ENCODE measurements around the gene JUP. TPM values are rescaled to one million over a fixed set of nuclear protein-coding genes. Genes with fewer than 3 reads are reported as not detected.

Gene JUP
- total and polyA plus RNA-seq, 2 of the 13 experiments (the other 11 are each of a cell fraction or from before 2014, with no cell fraction given): 12.1 to 20.6 TPM

DNA sequence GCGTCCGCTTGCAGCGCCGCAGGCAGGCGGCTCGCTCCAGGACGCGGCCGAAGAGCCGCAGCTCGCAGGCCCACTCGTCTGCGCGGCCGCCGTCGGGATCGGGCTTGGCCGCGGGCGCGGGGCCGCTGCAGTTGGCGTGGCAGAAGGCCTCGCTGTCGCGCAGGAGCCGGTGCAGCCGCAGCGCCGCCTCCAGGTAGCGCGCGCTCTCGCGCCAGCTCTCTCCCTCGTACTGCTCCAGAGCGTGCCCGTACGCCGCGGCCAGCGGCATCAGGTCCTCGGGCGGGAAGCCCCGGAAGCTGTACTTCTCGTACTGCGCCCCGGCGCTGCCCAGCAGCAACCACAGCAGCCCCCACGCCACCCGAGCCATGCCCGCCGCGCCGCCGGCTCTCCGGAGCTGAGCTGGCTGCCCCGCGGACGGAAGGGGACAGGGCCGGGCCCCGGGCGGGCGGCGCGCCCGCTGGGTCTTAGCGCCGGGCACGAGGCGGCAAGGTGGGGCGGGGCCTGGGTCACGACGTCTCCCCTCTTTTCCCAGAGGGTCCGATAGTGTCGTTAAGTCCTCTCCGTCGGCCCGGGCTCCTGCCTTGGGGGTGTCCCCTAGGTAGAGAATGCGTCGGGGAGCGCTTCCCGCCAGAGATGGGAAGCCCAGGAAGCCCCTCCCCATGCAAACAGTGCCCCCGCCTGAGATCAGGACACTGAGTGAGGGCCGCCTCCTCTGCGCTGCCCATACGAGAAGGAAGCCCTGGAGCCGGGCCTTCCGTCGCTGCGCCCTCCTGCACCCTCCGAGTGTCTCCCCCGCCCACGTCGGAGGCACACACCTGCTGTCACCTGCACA lies 25.3 kb upstream of the JUP start, which contains the start of gene P3H4 (continued):
- TF ChIP-seq, protein P1, sequence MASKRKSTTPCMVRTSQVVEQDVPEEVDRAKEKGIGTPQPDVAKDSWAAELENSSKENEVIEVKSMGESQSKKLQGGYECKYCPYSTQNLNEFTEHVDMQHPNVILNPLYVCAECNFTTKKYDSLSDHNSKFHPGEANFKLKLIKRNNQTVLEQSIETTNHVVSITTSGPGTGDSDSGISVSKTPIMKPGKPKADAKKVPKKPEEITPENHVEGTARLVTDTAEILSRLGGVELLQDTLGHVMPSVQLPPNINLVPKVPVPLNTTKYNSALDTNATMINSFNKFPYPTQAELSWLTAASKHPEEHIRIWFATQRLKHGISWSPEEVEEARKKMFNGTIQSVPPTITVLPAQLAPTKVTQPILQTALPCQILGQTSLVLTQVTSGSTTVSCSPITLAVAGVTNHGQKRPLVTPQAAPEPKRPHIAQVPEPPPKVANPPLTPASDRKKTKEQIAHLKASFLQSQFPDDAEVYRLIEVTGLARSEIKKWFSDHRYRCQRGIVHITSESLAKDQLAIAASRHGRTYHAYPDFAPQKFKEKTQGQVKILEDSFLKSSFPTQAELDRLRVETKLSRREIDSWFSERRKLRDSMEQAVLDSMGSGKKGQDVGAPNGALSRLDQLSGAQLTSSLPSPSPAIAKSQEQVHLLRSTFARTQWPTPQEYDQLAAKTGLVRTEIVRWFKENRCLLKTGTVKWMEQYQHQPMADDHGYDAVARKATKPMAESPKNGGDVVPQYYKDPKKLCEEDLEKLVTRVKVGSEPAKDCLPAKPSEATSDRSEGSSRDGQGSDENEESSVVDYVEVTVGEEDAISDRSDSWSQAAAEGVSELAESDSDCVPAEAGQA (IDR thresholded peaks at IDR 0.05; ENCODE audit: low read depth): no peak
- TF ChIP-seq, protein P1 (CRISPR knock-in tag; IDR thresholded peaks at IDR 0.05; ENCODE audit: borderline replicate concordance): peak; percentile 93
- TF ChIP-seq GPBP1L1 (CRISPR knock-in tag; IDR thresholded peaks at IDR 0.05): no peak
- no peak for TF ChIP-seq ZFP36L2 (CRISPR knock-in tag; IDR thresholded peaks at IDR 0.05)
- no peak for TF ChIP-seq RARA (CRISPR knock-in tag; IDR thresholded peaks at IDR 0.05)
- TF ChIP-seq JARID2 (CRISPR knock-in tag; IDR thresholded peaks at IDR 0.05; ENCODE audit: insufficient replicate concordance): no peak
- peak; percentile 64; the same call in 1 of the 2 replicates for TF ChIP-seq MEIS1 (CRISPR knock-in tag; IDR thresholded peaks at IDR 0.05; ENCODE audit: borderline replicate concordance)
- TF ChIP-seq NFE2L2 (IDR thresholded peaks at IDR 0.05; ENCODE audit: low read length): no peak
- TF ChIP-seq XRCC5 (optimal IDR thresholded peaks at IDR 0.05; ENCODE audit: low read length): peak; percentile 75
- TF ChIP-seq ZFP36L1 (CRISPR knock-in tag; IDR thresholded peaks at IDR 0.05): no peak; the same call in 1 of the 2 replicates
- TF ChIP-seq ZNF207 (IDR thresholded peaks at IDR 0.05; ENCODE audit: borderline replicate concordance): no peak
- TF ChIP-seq TCF12 (IDR thresholded peaks at IDR 0.05): no peak
- peak; percentile 96 for TF ChIP-seq TCF12 (CRISPR knock-in tag; IDR thresholded peaks at IDR 0.05)
- peak; percentile 13; the same call in 1 of the 2 replicates for TF ChIP-seq ZC3H13 (CRISPR knock-in tag; IDR thresholded peaks at IDR 0.05)
- peak; percentile 63; the same call in 2 of the 3 replicates for TF ChIP-seq MXI1 (IDR thresholded peaks at IDR 0.05; ENCODE audit: borderline replicate concordance, low read depth, low read length)
- no peak for TF ChIP-seq RFX1 (IDR thresholded peaks at IDR 0.05)
- peak; percentile 26; the same call in 1 of the 2 replicates for TF ChIP-seq ZFP41 (CRISPR knock-in tag; IDR thresholded peaks at IDR 0.05; ENCODE audit: borderline replicate concordance)
- TF ChIP-seq SALL2 (CRISPR knock-in tag; IDR thresholded peaks at IDR 0.05): peak; percentile 92; the same call in 1 of the 2 replicates
- TF ChIP-seq NBN (conservative IDR thresholded peaks at IDR 0.05): no peak
- TF ChIP-seq ZNF713 (CRISPR knock-in tag; IDR thresholded peaks at IDR 0.05): peak; percentile 1; the same call in 1 of the 2 replicates
- TF ChIP-seq ZNF709 (CRISPR knock-in tag; IDR thresholded peaks at IDR 0.05): peak; percentile 95
- no peak for TF ChIP-seq MAFK (conservative IDR thresholded peaks at IDR 0.05 in 1 of 2, IDR thresholded peaks at IDR 0.05 in 1 of 2; ENCODE audit: low read length in 2 of 2)
- peak; percentile 50; the same call in 1 of the 2 replicates for TF ChIP-seq FOXO1 (CRISPR knock-in tag; IDR thresholded peaks at IDR 0.05)
- TF ChIP-seq TBP (CRISPR knock-in tag; IDR thresholded peaks at IDR 0.05): 0 out of 2 replicates have a peak, but pooled peaks have one; percentile 18
- TF ChIP-seq ZNF335 (CRISPR knock-in tag; IDR thresholded peaks at IDR 0.05): no peak
